GM21576 (cell line): ENCODE data around the gene RRP1B.

Source experiments
- ATAC-seq: cut with Tn5 transposase; IDR thresholded peaks from one replicate; pipeline ENCODE4 v1.9.1; 2021; ENCODE audit warnings: mild to moderate bottlenecking, moderate library complexity; ENCODE audit not compliant: unreplicated experiment

The RRP1B gene

GRCh38 chr21:43739621-43740435 is 80.5 kb downstream of the RRP1B start:
- no peak for ATAC-seq

DNA sequence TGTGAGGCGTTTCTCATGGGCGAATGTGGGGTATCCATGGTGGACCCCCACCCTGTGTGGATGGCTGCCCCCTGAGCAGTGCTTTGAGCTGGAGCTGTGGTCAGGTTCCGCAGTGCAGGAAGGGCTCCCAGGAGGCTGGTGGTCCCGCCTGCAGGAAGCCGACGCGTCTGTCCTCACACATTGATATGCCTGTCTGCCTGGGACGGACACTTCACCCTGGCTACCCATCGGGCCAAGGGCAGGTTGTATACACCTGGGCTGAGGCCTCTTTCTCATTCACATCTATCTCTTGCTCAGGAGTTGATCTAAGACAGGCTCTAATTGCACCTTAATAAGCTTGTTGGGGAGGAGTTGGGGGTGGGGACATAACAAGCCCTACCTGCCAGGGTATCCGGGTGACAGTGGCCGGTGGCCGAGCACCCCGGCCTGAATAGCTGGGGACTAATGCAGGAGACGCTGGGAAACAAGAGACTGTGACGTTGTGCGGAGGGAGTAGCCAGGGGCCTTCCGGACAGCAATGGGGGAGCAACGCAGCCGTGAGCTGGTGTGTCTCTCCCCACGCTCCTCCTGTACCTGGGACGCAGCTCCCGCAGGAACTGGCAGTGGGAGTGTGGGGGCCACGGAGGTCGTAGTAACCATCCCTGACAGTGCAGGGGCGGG is 81.3 kb downstream of the RRP1B start:
- ATAC-seq: no peak

GRCh38 chr21:43741423-43742096 is 82.2 kb downstream of the RRP1B start:
- ATAC-seq: no peak

DNA sequence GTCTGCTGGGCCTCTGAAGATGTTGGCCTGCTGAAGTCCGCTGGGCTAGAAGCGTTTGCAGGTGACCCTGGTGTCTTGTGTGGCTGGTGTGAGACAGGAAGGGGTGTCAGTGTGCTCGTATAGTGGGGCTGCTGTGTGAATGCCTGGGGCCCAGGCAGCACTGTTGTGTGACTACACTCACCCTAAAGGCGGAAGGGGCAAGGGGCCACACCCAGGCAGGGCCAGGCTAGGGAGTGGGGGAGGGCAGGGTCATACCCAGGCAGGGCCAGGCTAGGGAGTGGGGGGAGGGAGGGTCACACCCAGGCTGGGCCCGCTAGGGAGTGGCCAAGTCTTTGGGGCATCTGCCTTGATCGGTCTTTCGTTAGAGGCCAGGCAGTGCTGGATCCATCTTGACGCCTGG is 84.6 kb downstream of the RRP1B start:
- no peak for ATAC-seq

DNA sequence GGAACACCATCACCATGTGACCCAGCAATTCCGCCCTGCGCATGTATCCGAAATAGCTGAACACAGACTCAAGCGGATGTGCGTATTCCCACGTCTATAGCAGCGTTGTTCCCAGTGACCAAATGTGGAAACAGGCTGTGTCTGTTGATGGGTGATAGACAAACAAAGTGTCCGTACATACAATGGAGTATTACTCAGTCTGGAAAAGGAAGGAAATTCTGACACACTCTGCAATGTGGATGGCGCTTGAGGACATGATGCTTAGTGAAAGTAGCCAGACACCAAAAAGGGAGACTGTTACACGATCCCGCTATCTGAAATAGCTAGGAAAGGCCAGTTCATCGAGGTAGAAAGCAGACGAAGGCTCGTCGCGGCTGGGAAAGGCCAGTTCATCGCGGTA is 85.4 kb downstream of the RRP1B start:
- ATAC-seq: no peak
